ENCODE measurements around the gene ADAM12. TPM values are rescaled to one million over a fixed set of nuclear protein-coding genes. Genes with fewer than 3 reads are reported as not detected.

Gene ADAM12
- total RNA-seq, 1 experiment from 2014 or later = not detected

DNA sequence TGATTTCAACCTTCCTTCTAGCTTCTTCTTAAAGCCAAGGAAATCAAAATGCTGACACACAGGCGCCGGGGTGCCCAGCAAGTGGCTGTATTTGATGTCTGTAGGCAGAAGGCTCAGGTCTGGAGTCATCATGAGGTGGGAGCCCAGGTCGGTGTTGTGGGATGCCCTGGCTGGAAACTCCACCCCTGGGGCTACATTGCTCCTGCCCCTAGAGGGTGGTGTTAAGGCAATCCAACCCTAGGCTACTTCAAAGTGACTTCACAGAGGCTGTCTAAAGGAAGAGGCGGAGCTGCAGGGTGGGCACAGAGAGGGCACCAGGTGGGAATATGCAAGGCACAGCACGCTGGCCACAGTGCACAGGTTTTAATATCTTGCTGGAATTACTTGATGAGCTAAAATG, 200.9 kb downstream of the ADAM12 start:
- H3K9me3 ChIP-seq (ENCODE audit: control insufficient read depth in 1 of 2, insufficient read depth in 1 of 2, low read depth in 1 of 2, low read length in 2 of 2) = no peaks in the 10 kb centered on the region
- TF ChIP-seq, protein P1, sequence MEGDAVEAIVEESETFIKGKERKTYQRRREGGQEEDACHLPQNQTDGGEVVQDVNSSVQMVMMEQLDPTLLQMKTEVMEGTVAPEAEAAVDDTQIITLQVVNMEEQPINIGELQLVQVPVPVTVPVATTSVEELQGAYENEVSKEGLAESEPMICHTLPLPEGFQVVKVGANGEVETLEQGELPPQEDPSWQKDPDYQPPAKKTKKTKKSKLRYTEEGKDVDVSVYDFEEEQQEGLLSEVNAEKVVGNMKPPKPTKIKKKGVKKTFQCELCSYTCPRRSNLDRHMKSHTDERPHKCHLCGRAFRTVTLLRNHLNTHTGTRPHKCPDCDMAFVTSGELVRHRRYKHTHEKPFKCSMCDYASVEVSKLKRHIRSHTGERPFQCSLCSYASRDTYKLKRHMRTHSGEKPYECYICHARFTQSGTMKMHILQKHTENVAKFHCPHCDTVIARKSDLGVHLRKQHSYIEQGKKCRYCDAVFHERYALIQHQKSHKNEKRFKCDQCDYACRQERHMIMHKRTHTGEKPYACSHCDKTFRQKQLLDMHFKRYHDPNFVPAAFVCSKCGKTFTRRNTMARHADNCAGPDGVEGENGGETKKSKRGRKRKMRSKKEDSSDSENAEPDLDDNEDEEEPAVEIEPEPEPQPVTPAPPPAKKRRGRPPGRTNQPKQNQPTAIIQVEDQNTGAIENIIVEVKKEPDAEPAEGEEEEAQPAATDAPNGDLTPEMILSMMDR (IDR thresholded peaks at IDR 0.05 in 2 of 3, conservative IDR thresholded peaks at IDR 0.05 in 1 of 3; ENCODE audit: borderline replicate concordance in 1 of 3, insufficient read depth in 1 of 3, low read depth in 2 of 3, low read length in 2 of 3) = 0 out of 6 replicates have a peak, but pooled peaks of 1 of the 3 experiments have one; percentile 7
- no peak for TF ChIP-seq CEBPB (IDR thresholded peaks at IDR 0.05; ENCODE audit: low read depth)
- no peaks in the 10 kb centered on the region for H3K4me1 ChIP-seq (ENCODE audit: control insufficient read depth in 1 of 2, insufficient read depth in 2 of 2, low read length in 2 of 2)
- no peaks in the 10 kb centered on the region for H4K20me1 ChIP-seq (ENCODE audit: insufficient read depth)
- no peak overlapping the region for H2AFZ ChIP-seq (ENCODE audit: low read depth, low read length, poor library complexity, severe bottlenecking)
- no TSS peak for BruUV-seq (replicated peaks)
- intact Hi-C loops (cut with micrococcal nuclease) = no loop called here
- H3K9ac ChIP-seq (ENCODE audit: low read length) = no peak overlapping the region
- ChIA-PET CTCF (interaction anchor here (1.0 kb wide), 1 partner anchor 316 kb away, joined by 3 read pairs; no protein-coding TSS in a partner anchor), RAD21 (ENCODE audit: low non-redundant PET in 1 of 2, low total read pairs in 2 of 2, uncharacterized antibody in 2 of 2, unreplicated experiment in 2 of 2) (no interaction called here), POLR2A (no interaction called here)
- H3K9me2 ChIP-seq (ENCODE audit: insufficient read depth) = no peaks in the 10 kb centered on the region
- H3K27me3 ChIP-seq (ENCODE audit: insufficient read depth, low read length) = peaks cover 67% of the 10 kb centered on the region
- DNase-seq (ENCODE audit: low read depth, low spot score) (no peak), ATAC-seq (peak; percentile 82)
- no peak overlapping the region for H3K27ac ChIP-seq (ENCODE audit: low read depth, low read length)
- H3K4me3 ChIP-seq (replicated peaks in 1 of 2; ENCODE audit: low read depth in 1 of 2, low read length in 2 of 2) = no peak overlapping the region
- H3K36me3 ChIP-seq (ENCODE audit: control insufficient read depth in 1 of 2, insufficient read depth in 2 of 2, low read length in 2 of 2) = no peaks in the 10 kb centered on the region
- H3K79me2 ChIP-seq (ENCODE audit: insufficient read depth, low read length) = no peaks in the 10 kb centered on the region
- no peak overlapping the region for H3K4me2 ChIP-seq (ENCODE audit: low read length)

DNA sequence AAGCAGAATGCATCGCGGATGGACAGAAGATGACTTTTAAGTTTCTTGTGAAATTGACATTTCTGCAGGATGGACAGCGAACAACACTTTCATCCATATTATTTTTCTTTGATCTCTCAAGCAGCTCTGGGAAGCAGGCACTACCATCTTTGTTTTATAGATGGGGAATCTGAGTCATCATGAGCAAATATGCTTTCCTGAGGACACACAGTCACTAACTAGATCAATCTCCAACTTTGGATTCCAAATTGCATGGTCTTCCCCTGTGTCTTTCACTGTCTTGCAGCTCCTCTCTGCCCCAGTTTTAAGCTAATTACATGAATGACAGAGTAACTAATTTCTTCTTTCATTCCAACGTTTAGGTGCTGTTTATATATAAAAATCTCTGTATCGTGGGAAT, 201.5 kb downstream of the ADAM12 start:
- H3K27me3 ChIP-seq (ENCODE audit: insufficient read depth, low read length) = peaks cover 73% of the 10 kb centered on the region
- RAD21 ChIA-PET (ENCODE audit: low non-redundant PET in 1 of 2, low total read pairs in 2 of 2, uncharacterized antibody in 2 of 2, unreplicated experiment in 2 of 2) = no interaction called here
- H3K9me3 ChIP-seq (ENCODE audit: control insufficient read depth in 1 of 2, insufficient read depth in 1 of 2, low read depth in 1 of 2, low read length in 2 of 2) = no peaks in the 10 kb centered on the region
- no peaks in the 10 kb centered on the region for H4K20me1 ChIP-seq (ENCODE audit: insufficient read depth)
- H3K4me3 ChIP-seq (replicated peaks in 1 of 2; ENCODE audit: low read depth in 1 of 2, low read length in 2 of 2) = no peak overlapping the region
- DNase-seq (ENCODE audit: low read depth, low spot score) (no peak), ATAC-seq (no peak)
- CTCF ChIA-PET = no interaction called here
- no peaks in the 10 kb centered on the region for H3K9me2 ChIP-seq (ENCODE audit: insufficient read depth)
- no peaks in the 10 kb centered on the region for H3K79me2 ChIP-seq (ENCODE audit: insufficient read depth, low read length)
- H3K4me2 ChIP-seq (ENCODE audit: low read length) = no peak overlapping the region
- H3K36me3 ChIP-seq (ENCODE audit: control insufficient read depth in 1 of 2, insufficient read depth in 2 of 2, low read length in 2 of 2) = no peaks in the 10 kb centered on the region
- no peaks in the 10 kb centered on the region for H3K4me1 ChIP-seq (ENCODE audit: control insufficient read depth in 1 of 2, insufficient read depth in 2 of 2, low read length in 2 of 2)
- no TSS peak for BruUV-seq (replicated peaks)
- no peak overlapping the region for H3K27ac ChIP-seq (ENCODE audit: low read depth, low read length)
- no peak overlapping the region for H2AFZ ChIP-seq (ENCODE audit: low read depth, low read length, poor library complexity, severe bottlenecking)
- H3K9ac ChIP-seq (ENCODE audit: low read length) = no peak overlapping the region
- POLR2A ChIA-PET = no interaction called here
- intact Hi-C loops (cut with micrococcal nuclease) = no loop called here
- TF ChIP-seq, protein P2, sequence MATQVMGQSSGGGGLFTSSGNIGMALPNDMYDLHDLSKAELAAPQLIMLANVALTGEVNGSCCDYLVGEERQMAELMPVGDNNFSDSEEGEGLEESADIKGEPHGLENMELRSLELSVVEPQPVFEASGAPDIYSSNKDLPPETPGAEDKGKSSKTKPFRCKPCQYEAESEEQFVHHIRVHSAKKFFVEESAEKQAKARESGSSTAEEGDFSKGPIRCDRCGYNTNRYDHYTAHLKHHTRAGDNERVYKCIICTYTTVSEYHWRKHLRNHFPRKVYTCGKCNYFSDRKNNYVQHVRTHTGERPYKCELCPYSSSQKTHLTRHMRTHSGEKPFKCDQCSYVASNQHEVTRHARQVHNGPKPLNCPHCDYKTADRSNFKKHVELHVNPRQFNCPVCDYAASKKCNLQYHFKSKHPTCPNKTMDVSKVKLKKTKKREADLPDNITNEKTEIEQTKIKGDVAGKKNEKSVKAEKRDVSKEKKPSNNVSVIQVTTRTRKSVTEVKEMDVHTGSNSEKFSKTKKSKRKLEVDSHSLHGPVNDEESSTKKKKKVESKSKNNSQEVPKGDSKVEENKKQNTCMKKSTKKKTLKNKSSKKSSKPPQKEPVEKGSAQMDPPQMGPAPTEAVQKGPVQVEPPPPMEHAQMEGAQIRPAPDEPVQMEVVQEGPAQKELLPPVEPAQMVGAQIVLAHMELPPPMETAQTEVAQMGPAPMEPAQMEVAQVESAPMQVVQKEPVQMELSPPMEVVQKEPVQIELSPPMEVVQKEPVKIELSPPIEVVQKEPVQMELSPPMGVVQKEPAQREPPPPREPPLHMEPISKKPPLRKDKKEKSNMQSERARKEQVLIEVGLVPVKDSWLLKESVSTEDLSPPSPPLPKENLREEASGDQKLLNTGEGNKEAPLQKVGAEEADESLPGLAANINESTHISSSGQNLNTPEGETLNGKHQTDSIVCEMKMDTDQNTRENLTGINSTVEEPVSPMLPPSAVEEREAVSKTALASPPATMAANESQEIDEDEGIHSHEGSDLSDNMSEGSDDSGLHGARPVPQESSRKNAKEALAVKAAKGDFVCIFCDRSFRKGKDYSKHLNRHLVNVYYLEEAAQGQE (IDR thresholded peaks at IDR 0.05; ENCODE audit: low read depth) = no peak
- TF ChIP-seq SIN3A (IDR thresholded peaks at IDR 0.05; ENCODE audit: low read depth) = no peak
- TF ChIP-seq, protein P3, sequence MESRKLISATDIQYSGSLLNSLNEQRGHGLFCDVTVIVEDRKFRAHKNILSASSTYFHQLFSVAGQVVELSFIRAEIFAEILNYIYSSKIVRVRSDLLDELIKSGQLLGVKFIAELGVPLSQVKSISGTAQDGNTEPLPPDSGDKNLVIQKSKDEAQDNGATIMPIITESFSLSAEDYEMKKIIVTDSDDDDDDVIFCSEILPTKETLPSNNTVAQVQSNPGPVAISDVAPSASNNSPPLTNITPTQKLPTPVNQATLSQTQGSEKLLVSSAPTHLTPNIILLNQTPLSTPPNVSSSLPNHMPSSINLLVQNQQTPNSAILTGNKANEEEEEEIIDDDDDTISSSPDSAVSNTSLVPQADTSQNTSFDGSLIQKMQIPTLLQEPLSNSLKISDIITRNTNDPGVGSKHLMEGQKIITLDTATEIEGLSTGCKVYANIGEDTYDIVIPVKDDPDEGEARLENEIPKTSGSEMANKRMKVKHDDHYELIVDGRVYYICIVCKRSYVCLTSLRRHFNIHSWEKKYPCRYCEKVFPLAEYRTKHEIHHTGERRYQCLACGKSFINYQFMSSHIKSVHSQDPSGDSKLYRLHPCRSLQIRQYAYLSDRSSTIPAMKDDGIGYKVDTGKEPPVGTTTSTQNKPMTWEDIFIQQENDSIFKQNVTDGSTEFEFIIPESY (IDR thresholded peaks at IDR 0.05; ENCODE audit: extremely low read depth, insufficient replicate concordance, low read length) = no peak
- TF ChIP-seq TCF7L2 (IDR thresholded peaks at IDR 0.05; ENCODE audit: borderline replicate concordance, extremely low read depth, insufficient read depth, insufficient read length) = no peak
- TF ChIP-seq ELF1 (IDR thresholded peaks at IDR 0.05; ENCODE audit: borderline replicate concordance, low read depth) = no peak
- TF ChIP-seq CBX3 (IDR thresholded peaks at IDR 0.05; ENCODE audit: low read depth) = no peak
- no peak for TF ChIP-seq POLR2AphosphoS5 (IDR thresholded peaks at IDR 0.05; ENCODE audit: low read depth, low read length)
- TF ChIP-seq EZH2 (IDR thresholded peaks at IDR 0.05) = no peak
- TF ChIP-seq, protein P4, sequence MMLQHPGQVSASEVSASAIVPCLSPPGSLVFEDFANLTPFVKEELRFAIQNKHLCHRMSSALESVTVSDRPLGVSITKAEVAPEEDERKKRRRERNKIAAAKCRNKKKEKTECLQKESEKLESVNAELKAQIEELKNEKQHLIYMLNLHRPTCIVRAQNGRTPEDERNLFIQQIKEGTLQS (IDR thresholded peaks at IDR 0.05) = no peak
- TF ChIP-seq EGR1 (IDR thresholded peaks at IDR 0.05; ENCODE audit: low read depth) = no peak
- no peak for TF ChIP-seq SP1 (IDR thresholded peaks at IDR 0.05; ENCODE audit: low read depth)
- no peak for TF ChIP-seq JUND (IDR thresholded peaks at IDR 0.05)
